Liver (tissue), 9 donors: ENCODE data around the gene HIP1R. TPM values are rescaled to one million over a fixed set of nuclear protein-coding genes. Genes with fewer than 3 reads are reported as not detected.

ENCODE experiments used
- DNase-seq: peaks from one replicate; pipeline ENCODE4 v3.0.0-alpha.2; 2017; ENCODE audit warnings: low spot score
- H3K27ac ChIP-seq, 2 donors: one replicate each; pipeline ENCODE4 v1.7.0; 2013; ENCODE audit warnings: inconsistent platforms in 2 of 2, low read length in 2 of 2, control low read depth in 1 of 2, low read depth in 1 of 2, mild to moderate bottlenecking in 1 of 2
- H3K27me3 ChIP-seq, 4 donors: one replicate each; pipeline versions ENCODE4 v1.6.1 to v1.7.0; 2013; ENCODE audit warnings: low read length in 3 of 4, inconsistent platforms in 1 of 4, mild to moderate bottlenecking in 1 of 4, moderate library complexity in 1 of 4; ENCODE audit not compliant: control insufficient read depth in 4 of 4, insufficient read depth in 4 of 4
- H3K36me3 ChIP-seq, 4 donors: one replicate each; pipeline versions ENCODE4 v1.6.1 to v1.7.0; 2013; ENCODE audit warnings: low read length in 3 of 4, mild to moderate bottlenecking in 3 of 4, low read depth in 1 of 4, moderate library complexity in 1 of 4; ENCODE audit not compliant: control insufficient read depth in 4 of 4, insufficient read depth in 3 of 4
- H3K4me1 ChIP-seq, 4 donors: one replicate each; pipeline versions ENCODE4 v1.6.1 to v1.7.0; 2013; ENCODE audit warnings: low read length in 3 of 4, mild to moderate bottlenecking in 3 of 4, moderate library complexity in 1 of 4; ENCODE audit not compliant: control insufficient read depth in 4 of 4, insufficient read depth in 4 of 4
- H3K4me3 ChIP-seq, 3 donors: one replicate each; pipeline versions ENCODE4 v1.6.1 to v1.7.0; 2013; ENCODE audit warnings: low read length in 3 of 3, control low read depth in 1 of 3, low read depth in 1 of 3, mild to moderate bottlenecking in 1 of 3
- H3K9ac ChIP-seq, 2 donors: one replicate each; pipeline ENCODE4 v1.7.0; 2013; ENCODE audit warnings: low read length in 2 of 2, mild to moderate bottlenecking in 2 of 2, moderate library complexity in 2 of 2, control low read depth in 1 of 2, low read depth in 1 of 2
- H3K9me3 ChIP-seq, 4 donors: one replicate each; pipeline versions ENCODE4 v1.6.1 to v1.7.0; 2013; ENCODE audit warnings: low read length in 3 of 4; ENCODE audit not compliant: control insufficient read depth in 4 of 4
- CTCF ChIP-seq: fragments of 150-350 bp; IDR thresholded peaks from 2 replicates; pipeline ENCODE4 v1.5.1; 2017; ENCODE audit warnings: improper control_type of control experiment, low read depth, low read length; ENCODE audit not compliant: missing input control
- EGR1 ChIP-seq, 2 donors: IDR thresholded peaks; 2 replicates each; pipeline ENCODE4 v1.6.1; 2016 to 2018; ENCODE audit warnings: antibody characterized with exemption in 2 of 2, low read depth in 2 of 2
- FOXA1 ChIP-seq: IDR thresholded peaks from 2 replicates; pipeline ENCODE4 v1.6.1; 2016; ENCODE audit warnings: antibody characterized with exemption
- FOXA2 ChIP-seq: IDR thresholded peaks from 2 replicates; pipeline ENCODE4 v1.6.1; 2016; ENCODE audit warnings: antibody characterized with exemption
- GABPA ChIP-seq, 2 donors: IDR thresholded peaks in 1 of 2; conservative IDR thresholded peaks in 1 of 2; 2 replicates each; pipeline ENCODE4 v1.6.1; 2016; ENCODE audit warnings: antibody characterized with exemption in 2 of 2, mild to moderate bottlenecking in 1 of 2, moderate library complexity in 1 of 2
- HNF4A ChIP-seq, 2 donors: conservative IDR thresholded peaks; 2 replicates each; pipeline ENCODE4 v1.6.1; 2016; ENCODE audit warnings: antibody characterized with exemption in 2 of 2, mild to moderate bottlenecking in 2 of 2
- HNF4G ChIP-seq: IDR thresholded peaks from 2 replicates; pipeline ENCODE4 v1.6.1; 2016; ENCODE audit warnings: antibody characterized with exemption
- JUND ChIP-seq, 2 donors: IDR thresholded peaks; 2 replicates each; pipeline ENCODE4 v1.6.1; 2016; ENCODE audit warnings: antibody characterized with exemption in 2 of 2
- MAX ChIP-seq: IDR thresholded peaks from 2 replicates; pipeline ENCODE4 v1.6.1; 2016; ENCODE audit warnings: antibody characterized with exemption
- RAD21 ChIP-seq, 2 donors: IDR thresholded peaks; 2 replicates each; pipeline ENCODE4 v1.6.1; 2016; ENCODE audit warnings: antibody characterized with exemption in 2 of 2, mild to moderate bottlenecking in 2 of 2
- REST ChIP-seq: IDR thresholded peaks from 2 replicates; pipeline ENCODE4 v1.6.1; 2016; ENCODE audit warnings: antibody characterized with exemption, mild to moderate bottlenecking
- RXRA ChIP-seq, 2 donors: IDR thresholded peaks; 2 replicates each; pipeline ENCODE4 v1.6.1; 2017 to 2018; ENCODE audit warnings: antibody characterized with exemption in 2 of 2, mild to moderate bottlenecking in 1 of 2
- SP1 ChIP-seq: IDR thresholded peaks from 2 replicates; pipeline ENCODE4 v1.6.1; 2018; ENCODE audit warnings: antibody characterized with exemption, mild to moderate bottlenecking
- WGBS: extraction: QIAGEN DNeasy Blood & Tissue Kit; methylation state at CpG from one replicate; pipeline ENCODE4 v1.1.7; 2013; 5-methylcytosine and 5-hydroxymethylcytosine counted together
- polyA plus RNA-seq, 2 donors: library from polyadenylated mRNA; stranded (reverse) in 1 of 2; unstranded in 1 of 2; fragments of 200-250 nt in 1 of 2; fragments of >200 nt in 1 of 2; fragmentation: Nextera tagmentation in 1 of 2; extraction: Ambion mirVana in 1 of 2; gene quantifications; one replicate each; pipeline versions ENCODE4 v1.2.1 to v1.2.3, GENCODE V29; 2013 to 2015
- total RNA-seq, 2 donors: library from RNA; depleted of rRNA; stranded (reverse); fragments of >200 nt; gene quantifications; one replicate each; pipeline ENCODE4 v1.2.3, GENCODE V29; 2014
- TF ChIP-seq, protein P1 (sequence below): IDR thresholded peaks from 2 replicates; pipeline ENCODE4 v1.6.1; 2016; ENCODE audit warnings: antibody characterized with exemption
- TF ChIP-seq, protein P2 (sequence below): IDR thresholded peaks from 2 replicates; pipeline ENCODE4 v1.6.1; 2016; ENCODE audit warnings: antibody characterized with exemption
- donor health status: healthy.
- donor health status: healthy.
- donor health status: healthy.
- donor health status: healthy.
- donor health status: healthy.

Gene HIP1R
- total and polyA plus RNA-seq, 4 donors = 12.4 to 52.5 (median 17.0) TPM

GRCh38 chr12:122838841-122839240 lies 3.6 kb downstream of the HIP1R start (continued):
- TF ChIP-seq MAX = no peak
- TF ChIP-seq, protein P1, sequence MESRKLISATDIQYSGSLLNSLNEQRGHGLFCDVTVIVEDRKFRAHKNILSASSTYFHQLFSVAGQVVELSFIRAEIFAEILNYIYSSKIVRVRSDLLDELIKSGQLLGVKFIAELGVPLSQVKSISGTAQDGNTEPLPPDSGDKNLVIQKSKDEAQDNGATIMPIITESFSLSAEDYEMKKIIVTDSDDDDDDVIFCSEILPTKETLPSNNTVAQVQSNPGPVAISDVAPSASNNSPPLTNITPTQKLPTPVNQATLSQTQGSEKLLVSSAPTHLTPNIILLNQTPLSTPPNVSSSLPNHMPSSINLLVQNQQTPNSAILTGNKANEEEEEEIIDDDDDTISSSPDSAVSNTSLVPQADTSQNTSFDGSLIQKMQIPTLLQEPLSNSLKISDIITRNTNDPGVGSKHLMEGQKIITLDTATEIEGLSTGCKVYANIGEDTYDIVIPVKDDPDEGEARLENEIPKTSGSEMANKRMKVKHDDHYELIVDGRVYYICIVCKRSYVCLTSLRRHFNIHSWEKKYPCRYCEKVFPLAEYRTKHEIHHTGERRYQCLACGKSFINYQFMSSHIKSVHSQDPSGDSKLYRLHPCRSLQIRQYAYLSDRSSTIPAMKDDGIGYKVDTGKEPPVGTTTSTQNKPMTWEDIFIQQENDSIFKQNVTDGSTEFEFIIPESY = no peak

DNA sequence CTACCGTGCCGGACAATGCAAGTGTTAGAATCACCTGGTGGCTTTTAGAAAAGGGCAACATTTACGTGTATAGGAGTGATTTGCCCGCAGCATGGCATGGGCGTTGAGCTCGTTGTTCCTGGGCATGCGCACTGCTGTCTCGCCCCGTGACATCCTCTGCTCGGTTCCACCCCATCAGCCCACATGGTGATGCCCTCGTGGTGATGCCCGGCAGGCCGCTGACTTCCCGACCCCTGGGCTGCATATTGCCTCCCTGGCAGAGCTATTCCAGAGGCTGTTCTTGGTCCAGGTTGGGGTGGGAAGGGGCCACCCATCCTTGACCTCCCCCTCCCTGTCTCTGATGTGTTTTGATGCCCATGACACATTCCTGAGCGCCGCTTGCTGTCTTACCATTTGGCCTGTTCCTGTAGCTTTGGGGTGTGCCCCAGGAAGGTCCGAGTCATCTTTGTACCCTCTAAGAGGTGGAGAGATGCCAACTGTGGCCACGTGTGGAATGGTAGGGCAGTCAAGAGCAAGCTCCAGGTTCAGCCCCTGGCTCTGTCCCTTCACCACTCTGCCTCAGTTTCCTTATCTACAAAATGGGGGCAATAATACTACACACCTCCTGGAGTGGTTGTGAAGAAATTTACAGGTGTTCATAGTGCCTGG lies 4.8 kb downstream of the HIP1R start:
- H3K27me3 ChIP-seq = no peaks in the 10 kb centered on the region
- WGBS = 91% methylated on average over 18 of the region's 18 CpGs
- H3K27ac ChIP-seq = peak overlapping the region in 1 of 2 donors; percentile 26
- no peak overlapping the region for H3K4me3 ChIP-seq
- no peaks in the 10 kb centered on the region for H3K9me3 ChIP-seq
- TF ChIP-seq GABPA (IDR thresholded peaks at IDR 0.05 in 1 of 2, conservative IDR thresholded peaks at IDR 0.05 in 1 of 2) (no peak), SP1 (no peak), RAD21 (IDR thresholded peaks at IDR 0.05) (no peak), REST (no peak), MAX (no peak), FOXA1 (no peak), HNF4A (conservative IDR thresholded peaks at IDR 0.05) (no peak), JUND (IDR thresholded peaks at IDR 0.05) (no peak), FOXA2 (no peak), HNF4G (no peak), EGR1 (IDR thresholded peaks at IDR 0.05; ENCODE audit: low read depth in 2 of 2) (no peak), RXRA (IDR thresholded peaks at IDR 0.05) (no peak), CTCF (no peak)
- TF ChIP-seq, protein P1 = no peak
- TF ChIP-seq, protein P2, sequence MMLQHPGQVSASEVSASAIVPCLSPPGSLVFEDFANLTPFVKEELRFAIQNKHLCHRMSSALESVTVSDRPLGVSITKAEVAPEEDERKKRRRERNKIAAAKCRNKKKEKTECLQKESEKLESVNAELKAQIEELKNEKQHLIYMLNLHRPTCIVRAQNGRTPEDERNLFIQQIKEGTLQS = no peak
- no peak overlapping the region for H3K9ac ChIP-seq
- DNase-seq = no peak
- H3K36me3 ChIP-seq = no peaks in the 10 kb centered on the region
- H3K4me1 ChIP-seq = peaks cover 17 to 64% (median 37%) of the 10 kb centered on the region in 4 donors
